ENCODE results near the gene EXOSC9. TPM values are rescaled to one million over a fixed set of nuclear protein-coding genes. Genes with fewer than 3 reads are reported as not detected.

EXOSC9 gene
- total RNA-seq, 3 donors from 2014 or later = 12.5 to 16.0 (median 12.6) TPM

- no peaks in the 10 kb centered on the region for H3K9me3 ChIP-seq
- no peak overlapping the region for H3K4me3 ChIP-seq
- DNase-seq = no peak
- no peak for ATAC-seq
- TF ChIP-seq, protein P1, sequence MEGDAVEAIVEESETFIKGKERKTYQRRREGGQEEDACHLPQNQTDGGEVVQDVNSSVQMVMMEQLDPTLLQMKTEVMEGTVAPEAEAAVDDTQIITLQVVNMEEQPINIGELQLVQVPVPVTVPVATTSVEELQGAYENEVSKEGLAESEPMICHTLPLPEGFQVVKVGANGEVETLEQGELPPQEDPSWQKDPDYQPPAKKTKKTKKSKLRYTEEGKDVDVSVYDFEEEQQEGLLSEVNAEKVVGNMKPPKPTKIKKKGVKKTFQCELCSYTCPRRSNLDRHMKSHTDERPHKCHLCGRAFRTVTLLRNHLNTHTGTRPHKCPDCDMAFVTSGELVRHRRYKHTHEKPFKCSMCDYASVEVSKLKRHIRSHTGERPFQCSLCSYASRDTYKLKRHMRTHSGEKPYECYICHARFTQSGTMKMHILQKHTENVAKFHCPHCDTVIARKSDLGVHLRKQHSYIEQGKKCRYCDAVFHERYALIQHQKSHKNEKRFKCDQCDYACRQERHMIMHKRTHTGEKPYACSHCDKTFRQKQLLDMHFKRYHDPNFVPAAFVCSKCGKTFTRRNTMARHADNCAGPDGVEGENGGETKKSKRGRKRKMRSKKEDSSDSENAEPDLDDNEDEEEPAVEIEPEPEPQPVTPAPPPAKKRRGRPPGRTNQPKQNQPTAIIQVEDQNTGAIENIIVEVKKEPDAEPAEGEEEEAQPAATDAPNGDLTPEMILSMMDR (IDR thresholded peaks at IDR 0.05) = no peak
- intact Hi-C loops (cut with DNase I, micrococcal nuclease) = no loop called here
- no peaks in the 10 kb centered on the region for H3K36me3 ChIP-seq (ENCODE audit: low read depth)
- H3K4me1 ChIP-seq (ENCODE audit: low read depth) = no peaks in the 10 kb centered on the region
These were observed 6.5 kb upstream of the EXOSC9 start for GRCh38 chr4:121794505-121795188.

GRCh38 chr4:121796283-121796682 is 4.8 kb upstream of the EXOSC9 start:
- no peak for ATAC-seq
- H3K4me3 ChIP-seq = no peak overlapping the region
- intact Hi-C loops (cut with DNase I, micrococcal nuclease) = no loop called here

GRCh38 chr4:121799208-121799823 is 1.8 kb upstream of the EXOSC9 start:
- intact Hi-C loops (cut with DNase I, micrococcal nuclease) = no loop called here
- ATAC-seq (no peak), DNase-seq (no peak)
- Histone ChIP-seq H3K36me3 (ENCODE audit: low read depth) (no peaks in the 10 kb centered on the region), H3K4me1 (ENCODE audit: low read depth) (no peaks in the 10 kb centered on the region), H3K9me3 (no peaks in the 10 kb centered on the region), H3K4me3 (no peak overlapping the region)
- TF ChIP-seq, protein P1 (IDR thresholded peaks at IDR 0.05) = no peak

More at GRCh38 chr4:121796283-121796682, 4.8 kb upstream of the EXOSC9 start:
- no peaks in the 10 kb centered on the region for H3K36me3 ChIP-seq (ENCODE audit: low read depth)
- no peaks in the 10 kb centered on the region for H3K9me3 ChIP-seq
- TF ChIP-seq, protein P1 (IDR thresholded peaks at IDR 0.05) = no peak
- DNase-seq = no peak
- no peaks in the 10 kb centered on the region for H3K4me1 ChIP-seq (ENCODE audit: low read depth)

GRCh38 chr4:121799867-121800501 is 1.1 kb upstream of the EXOSC9 start:
- Histone ChIP-seq H3K36me3 (ENCODE audit: low read depth) (no peaks in the 10 kb centered on the region), H3K4me3 (no peak overlapping the region), H3K4me1 (ENCODE audit: low read depth) (no peaks in the 10 kb centered on the region), H3K9me3 (no peaks in the 10 kb centered on the region)
- TF ChIP-seq, protein P1 (IDR thresholded peaks at IDR 0.05) = no peak
- intact Hi-C loops (cut with DNase I, micrococcal nuclease) = no loop called here
- ATAC-seq = no peak
- DNase-seq = no peak

GRCh38 chr4:121800638-121800960 is 524 bp upstream of the EXOSC9 start:
- Histone ChIP-seq H3K36me3 (ENCODE audit: low read depth) (no peaks in the 10 kb centered on the region), H3K4me1 (ENCODE audit: low read depth) (no peaks in the 10 kb centered on the region), H3K9me3 (no peaks in the 10 kb centered on the region), H3K4me3 (peak overlapping the region; percentile 74)
- DNase-seq (no peak), ATAC-seq (peak; percentile 20)
- TF ChIP-seq, protein P1 (IDR thresholded peaks at IDR 0.05) = no peak
- intact Hi-C loops (cut with DNase I, micrococcal nuclease) = no loop called here

All from mucosa of descending colon (tissue), 3 donors.